ENCODE data around the gene GRID2. TPM values are rescaled to one million over a fixed set of nuclear protein-coding genes. Genes with fewer than 3 reads are reported as not detected.

Gene GRID2
- total and polyA plus RNA-seq, 2 of the 13 experiments (the other 11 are each of a cell fraction or from before 2014, with no cell fraction given), result not detected

GRCh38 chr4:92307181-92307580, 3.4 kb downstream of the GRID2 start:
- FAIRE-seq, result no peak
- no peak overlapping the region for H3K4me2 ChIP-seq (ENCODE audit: low read depth, low read length)
- TF ChIP-seq MTF2 (CRISPR knock-in tag; IDR thresholded peaks at IDR 0.05; ENCODE audit: borderline replicate concordance), result no peak
- no peak for TF ChIP-seq ONECUT2 (CRISPR knock-in tag; IDR thresholded peaks at IDR 0.05)
- no peaks in the 10 kb centered on the region for H3K79me2 ChIP-seq (ENCODE audit: insufficient read depth, low read length)
- ChIA-PET CTCF (ENCODE audit: low intra/inter-chr PET ratio, low total read pairs) (no interaction called here), POLR2A (no interaction called here)
- no peak overlapping the region for H2AFZ ChIP-seq (ENCODE audit: low read length)
- H4K20me1 ChIP-seq (ENCODE audit: insufficient read depth, low read length), result no peaks in the 10 kb centered on the region
- no peaks in the 10 kb centered on the region for H3K9me3 ChIP-seq (ENCODE audit: low read length)
- no peaks in the 10 kb centered on the region for H3K4me1 ChIP-seq (ENCODE audit: insufficient read depth, low read length)
- no peaks in the 10 kb centered on the region for H3K36me3 ChIP-seq (replicated peaks in 1 of 2; ENCODE audit: control insufficient read depth in 1 of 2, insufficient read depth in 2 of 2, low read length in 2 of 2)
- in situ Hi-C loops (cut with HindIII; ENCODE audit: extremely low pct_ligation_motif_present, low pct_unique_long_range_greater_than_20kb), result no loop called here
- intact Hi-C loops (cut with micrococcal nuclease; ENCODE audit: unreplicated experiment), result no loop called here
- WGBS (ENCODE audit: low lambda C conversion rate), result 1% methylated on average over 2 of the region's 2 CpGs
- ATAC-seq, result no peak
- no peak overlapping the region for H3K9ac ChIP-seq (ENCODE audit: insufficient read depth, low read depth, low read length)
- no TSS peak for BruUV-seq (replicated peaks)
- no peak overlapping the region for H3K4me3 ChIP-seq (replicated peaks in 1 of 3; ENCODE audit: insufficient read depth in 1 of 3, low read depth in 2 of 3, low read length in 3 of 3)
- DNase-seq (ENCODE audit: low spot score), result no peak
- H3K27ac ChIP-seq (ENCODE audit: extremely low read length, insufficient read depth, low read length), result no peak overlapping the region
- peaks cover 0 to 8% of the 10 kb centered on the region in 2 experiments; a peak in 1 of 5 replicates for H3K27me3 ChIP-seq (ENCODE audit: control insufficient read depth in 1 of 2, insufficient read depth in 2 of 2, low read length in 2 of 2)

- DNase-seq (ENCODE audit: low spot score) (no peak), ATAC-seq (no peak), FAIRE-seq (no peak)
- WGBS (ENCODE audit: low lambda C conversion rate), result 23% methylated on average over 4 of the region's 4 CpGs
- Histone ChIP-seq H3K36me3 (replicated peaks in 1 of 2; ENCODE audit: control insufficient read depth in 1 of 2, insufficient read depth in 2 of 2, low read length in 2 of 2) (no peaks in the 10 kb centered on the region), H2AFZ (ENCODE audit: low read length) (no peak overlapping the region), H3K4me2 (ENCODE audit: low read depth, low read length) (no peak overlapping the region), H3K4me1 (ENCODE audit: insufficient read depth, low read length) (no peaks in the 10 kb centered on the region), H3K27ac (ENCODE audit: extremely low read length, insufficient read depth, low read length) (no peak overlapping the region), H3K27me3 (ENCODE audit: control insufficient read depth in 1 of 2, insufficient read depth in 2 of 2, low read length in 2 of 2) (peaks cover 0 to 8% of the 10 kb centered on the region in 2 experiments; a peak in 1 of 5 replicates), H4K20me1 (ENCODE audit: insufficient read depth, low read length) (no peaks in the 10 kb centered on the region), H3K9ac (ENCODE audit: insufficient read depth, low read depth, low read length) (no peak overlapping the region), H3K9me3 (ENCODE audit: low read length) (no peaks in the 10 kb centered on the region), H3K79me2 (ENCODE audit: insufficient read depth, low read length) (no peaks in the 10 kb centered on the region), H3K4me3 (replicated peaks in 1 of 3; ENCODE audit: insufficient read depth in 1 of 3, low read depth in 2 of 3, low read length in 3 of 3) (no peak overlapping the region)
- no peak for TF ChIP-seq SP1 (IDR thresholded peaks at IDR 0.05)
- TF ChIP-seq SP1 (CRISPR knock-in tag; IDR thresholded peaks at IDR 0.05), result no peak
- TF ChIP-seq MEIS2 (CRISPR knock-in tag; IDR thresholded peaks at IDR 0.05), result no peak
- TF ChIP-seq, protein P1, sequence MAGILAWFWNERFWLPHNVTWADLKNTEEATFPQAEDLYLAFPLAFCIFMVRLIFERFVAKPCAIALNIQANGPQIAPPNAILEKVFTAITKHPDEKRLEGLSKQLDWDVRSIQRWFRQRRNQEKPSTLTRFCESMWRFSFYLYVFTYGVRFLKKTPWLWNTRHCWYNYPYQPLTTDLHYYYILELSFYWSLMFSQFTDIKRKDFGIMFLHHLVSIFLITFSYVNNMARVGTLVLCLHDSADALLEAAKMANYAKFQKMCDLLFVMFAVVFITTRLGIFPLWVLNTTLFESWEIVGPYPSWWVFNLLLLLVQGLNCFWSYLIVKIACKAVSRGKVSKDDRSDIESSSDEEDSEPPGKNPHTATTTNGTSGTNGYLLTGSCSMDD (CRISPR knock-in tag; IDR thresholded peaks at IDR 0.05), result no peak
- no peak for TF ChIP-seq NFIB (CRISPR knock-in tag; IDR thresholded peaks at IDR 0.05; ENCODE audit: borderline replicate concordance)
- no peak for TF ChIP-seq ZFP36L1 (CRISPR knock-in tag; IDR thresholded peaks at IDR 0.05)
- TF ChIP-seq ZFP90 (CRISPR knock-in tag; IDR thresholded peaks at IDR 0.05; ENCODE audit: borderline replicate concordance), result no peak
- TF ChIP-seq DBP (CRISPR knock-in tag; IDR thresholded peaks at IDR 0.05; ENCODE audit: not compliant biosample characterization), result no peak
- no peak for TF ChIP-seq ZNF772 (CRISPR knock-in tag; IDR thresholded peaks at IDR 0.05)
- TF ChIP-seq HOXA7 (CRISPR knock-in tag; IDR thresholded peaks at IDR 0.05), result no peak
- ChIA-PET CTCF (ENCODE audit: low intra/inter-chr PET ratio, low total read pairs) (no interaction called here), POLR2A (no interaction called here)
- BruUV-seq (replicated peaks), result no TSS peak
- in situ Hi-C loops (cut with HindIII; ENCODE audit: extremely low pct_ligation_motif_present, low pct_unique_long_range_greater_than_20kb) (no loop called here), intact Hi-C loops (cut with micrococcal nuclease; ENCODE audit: unreplicated experiment) (no loop called here)
These were observed 4.1 kb downstream of the GRID2 start for GRCh38 chr4:92307866-92308265.

All from HepG2 (cell line).